ENCODE measurements around the gene RHO. TPM values are rescaled to one million over a fixed set of nuclear protein-coding genes. Genes with fewer than 3 reads are reported as not detected.
"Not testable (repeated sequence)": the region's sequence is repeated elsewhere in the genome, so short reads cannot be mapped to it uniquely, and the experiment has no call there.

Gene RHO
- total RNA-seq, 2 donors from 2014 or later, result not detected

GRCh38 chr3:129485721-129486663 lies 42.4 kb upstream of the RHO start:
- Histone ChIP-seq H3K9me3 (no peaks in the 10 kb centered on the region), H3K27ac (peak overlapping the region; percentile 81 to 85), H3K4me3 (peak overlapping the region; percentile 30), H3K4me1 (ENCODE audit: control insufficient read depth in 1 of 2, low read depth in 2 of 2) (peaks cover 33 to 55% of the 10 kb centered on the region in 2 donors), H3K27me3 (replicated peaks; ENCODE audit: insufficient read depth) (no peaks in the 10 kb centered on the region), H3K36me3 (peaks cover 5% of the 10 kb centered on the region)
- DNase-seq (ENCODE audit: low spot score), result peak; percentile 68
- TF ChIP-seq, protein P1, sequence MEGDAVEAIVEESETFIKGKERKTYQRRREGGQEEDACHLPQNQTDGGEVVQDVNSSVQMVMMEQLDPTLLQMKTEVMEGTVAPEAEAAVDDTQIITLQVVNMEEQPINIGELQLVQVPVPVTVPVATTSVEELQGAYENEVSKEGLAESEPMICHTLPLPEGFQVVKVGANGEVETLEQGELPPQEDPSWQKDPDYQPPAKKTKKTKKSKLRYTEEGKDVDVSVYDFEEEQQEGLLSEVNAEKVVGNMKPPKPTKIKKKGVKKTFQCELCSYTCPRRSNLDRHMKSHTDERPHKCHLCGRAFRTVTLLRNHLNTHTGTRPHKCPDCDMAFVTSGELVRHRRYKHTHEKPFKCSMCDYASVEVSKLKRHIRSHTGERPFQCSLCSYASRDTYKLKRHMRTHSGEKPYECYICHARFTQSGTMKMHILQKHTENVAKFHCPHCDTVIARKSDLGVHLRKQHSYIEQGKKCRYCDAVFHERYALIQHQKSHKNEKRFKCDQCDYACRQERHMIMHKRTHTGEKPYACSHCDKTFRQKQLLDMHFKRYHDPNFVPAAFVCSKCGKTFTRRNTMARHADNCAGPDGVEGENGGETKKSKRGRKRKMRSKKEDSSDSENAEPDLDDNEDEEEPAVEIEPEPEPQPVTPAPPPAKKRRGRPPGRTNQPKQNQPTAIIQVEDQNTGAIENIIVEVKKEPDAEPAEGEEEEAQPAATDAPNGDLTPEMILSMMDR (IDR thresholded peaks at IDR 0.05), result no peak
- ATAC-seq (ENCODE audit: insufficient number of reproducible peaks, low FRiP score, low read depth), result peak; percentile 25

- Histone ChIP-seq H3K36me3 (peaks cover 5% of the 10 kb centered on the region), H3K4me1 (ENCODE audit: control insufficient read depth in 1 of 2, low read depth in 2 of 2) (peaks cover 31 to 49% of the 10 kb centered on the region in 2 donors), H3K27ac (peak overlapping the region; percentile 81 to 85), H3K9me3 (no peaks in the 10 kb centered on the region), H3K27me3 (replicated peaks; ENCODE audit: insufficient read depth) (no peaks in the 10 kb centered on the region), H3K4me3 (peak overlapping the region; percentile 30)
- no peak for ATAC-seq (ENCODE audit: insufficient number of reproducible peaks, low FRiP score, low read depth)
- TF ChIP-seq, protein P1 (IDR thresholded peaks at IDR 0.05), result no peak
- no peak for DNase-seq (ENCODE audit: low spot score)
Observed at GRCh38 chr3:129486664-129487035, 41.8 kb upstream of the RHO start.

DNA sequence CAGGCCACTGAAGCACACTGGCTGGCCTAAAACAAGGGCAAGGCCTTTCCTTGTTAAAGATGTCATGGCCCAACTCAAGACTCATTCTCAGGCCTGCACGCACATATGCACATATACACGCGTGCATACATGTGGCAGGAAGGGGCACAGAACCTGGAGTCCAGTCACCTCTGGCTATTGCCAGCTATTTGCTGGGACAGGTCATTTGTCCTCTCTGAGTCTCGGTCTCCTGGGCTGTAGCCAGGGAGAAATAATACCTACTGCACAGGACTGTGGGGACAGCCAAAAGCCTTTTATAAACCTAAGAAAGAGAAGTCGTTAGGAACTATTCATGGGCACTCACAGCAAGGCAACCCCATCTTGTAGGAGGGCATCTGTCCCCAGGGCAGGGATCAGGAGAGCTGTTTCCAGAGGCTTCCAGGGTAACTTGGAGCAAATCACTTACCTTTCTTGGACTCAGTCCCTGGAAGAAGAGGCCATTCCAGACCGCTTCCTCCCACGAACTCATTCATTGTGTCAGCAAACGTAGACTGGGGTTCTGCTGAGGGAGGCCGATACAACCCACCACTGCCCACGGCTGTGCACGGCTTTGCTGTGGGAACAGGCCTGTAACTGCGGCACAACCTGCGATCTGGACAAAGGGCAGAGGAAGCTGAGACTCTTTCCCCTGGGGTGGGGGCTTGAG lies 41.1 kb upstream of the RHO start:
- ATAC-seq (ENCODE audit: insufficient number of reproducible peaks, low FRiP score, low read depth) (no peak), DNase-seq (ENCODE audit: low spot score) (no peak)
- H3K4me3 ChIP-seq, result no peak overlapping the region
- no peaks in the 10 kb centered on the region for H3K27me3 ChIP-seq (replicated peaks; ENCODE audit: insufficient read depth)
- no peaks in the 10 kb centered on the region for H3K9me3 ChIP-seq
- peak overlapping the region; percentile 81 to 85 for H3K27ac ChIP-seq
- H3K4me1 ChIP-seq (ENCODE audit: control insufficient read depth in 1 of 2, low read depth in 2 of 2), result peaks cover 28 to 42% of the 10 kb centered on the region in 2 donors
- peaks cover 10% of the 10 kb centered on the region for H3K36me3 ChIP-seq
- TF ChIP-seq, protein P1 (IDR thresholded peaks at IDR 0.05), result no peak

GRCh38 chr3:129487868-129488335 lies 40.5 kb upstream of the RHO start:
- H3K9me3 ChIP-seq; H3K4me3 ChIP-seq; ATAC-seq (ENCODE audit: insufficient number of reproducible peaks, low FRiP score, low read depth); H3K27me3 ChIP-seq (replicated peaks; ENCODE audit: insufficient read depth); H3K36me3 ChIP-seq; DNase-seq (ENCODE audit: low spot score): not testable (repeated sequence)
- peaks cover 28 to 42% of the 10 kb centered on the region in 2 donors for H3K4me1 ChIP-seq (ENCODE audit: control insufficient read depth in 1 of 2, low read depth in 2 of 2)
- peak overlapping the region; percentile 81 to 85 for H3K27ac ChIP-seq

DNA sequence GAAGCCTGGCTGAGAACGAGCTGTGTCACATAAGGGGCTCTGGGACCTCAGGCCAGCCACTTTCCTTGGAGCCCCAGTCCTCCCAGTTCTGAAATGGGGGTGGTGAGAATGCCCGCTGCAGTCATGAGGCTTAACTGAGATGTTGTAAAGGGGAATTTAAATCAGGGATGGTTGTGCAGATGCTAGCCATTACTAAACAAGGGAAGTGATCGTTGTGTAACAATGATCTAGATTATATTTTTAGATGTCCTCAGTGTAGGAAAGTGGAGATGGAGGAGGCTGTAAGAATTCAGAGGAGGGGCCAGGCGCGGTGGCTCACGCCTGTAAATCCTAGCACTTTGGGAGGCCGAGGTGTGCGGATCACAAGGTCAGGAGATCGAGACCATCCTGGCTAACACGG lies 39.2 kb upstream of the RHO start:
- not testable (repeated sequence) for H3K9me3 ChIP-seq; H3K4me3 ChIP-seq; H3K27ac ChIP-seq; H3K36me3 ChIP-seq; DNase-seq (ENCODE audit: low spot score); ATAC-seq (ENCODE audit: insufficient number of reproducible peaks, low FRiP score, low read depth); H3K27me3 ChIP-seq (replicated peaks; ENCODE audit: insufficient read depth)
- peaks cover 28 to 42% of the 10 kb centered on the region in 2 donors for H3K4me1 ChIP-seq (ENCODE audit: control insufficient read depth in 1 of 2, low read depth in 2 of 2)

- TF ChIP-seq, protein P1 (IDR thresholded peaks at IDR 0.05), result peak; percentile 79
- DNase-seq (ENCODE audit: low spot score) (peak; percentile 62), ATAC-seq (ENCODE audit: insufficient number of reproducible peaks, low FRiP score, low read depth) (peak; percentile 90)
- H3K27ac ChIP-seq, result peak overlapping the region; percentile 70 to 85
- H3K4me1 ChIP-seq (ENCODE audit: control insufficient read depth in 1 of 2, low read depth in 2 of 2), result peaks cover 25 to 39% of the 10 kb centered on the region in 2 donors
- H3K27me3 ChIP-seq (replicated peaks; ENCODE audit: insufficient read depth), result no peaks in the 10 kb centered on the region
- H3K9me3 ChIP-seq, result no peaks in the 10 kb centered on the region
- H3K36me3 ChIP-seq, result peaks cover 5% of the 10 kb centered on the region
- no peak overlapping the region for H3K4me3 ChIP-seq
Observed at GRCh38 chr3:129490273-129490675, 38.2 kb upstream of the RHO start.

GRCh38 chr3:129491077-129491476 lies 37.4 kb upstream of the RHO start:
- H3K4me1 ChIP-seq (ENCODE audit: control insufficient read depth in 1 of 2, low read depth in 2 of 2), result peaks cover 21 to 34% of the 10 kb centered on the region in 2 donors
- H3K36me3 ChIP-seq; H3K4me3 ChIP-seq; H3K27me3 ChIP-seq (replicated peaks; ENCODE audit: insufficient read depth); ATAC-seq (ENCODE audit: insufficient number of reproducible peaks, low FRiP score, low read depth); H3K9me3 ChIP-seq; DNase-seq (ENCODE audit: low spot score): not testable (repeated sequence)
- H3K27ac ChIP-seq, result peak overlapping the region; percentile 70 to 85
